GM19468 (cell line): ENCODE data around the gene ZNF280A.
"Not testable (repeated sequence)": the region's sequence is repeated elsewhere in the genome, so short reads cannot be mapped to it uniquely, and the experiment has no call there.

ENCODE experiments used
- ATAC-seq: cut with Tn5 transposase; IDR thresholded peaks from one replicate; pipeline ENCODE4 v1.9.1; 2021; ENCODE audit warnings: mild to moderate bottlenecking, moderate library complexity, moderate number of reproducible peaks; ENCODE audit not compliant: unreplicated experiment; ENCODE audit errors: extremely low read depth

ZNF280A gene

GRCh38 chr22:22546490-22546889 is 26.4 kb upstream of the ZNF280A start:
- no peak for ATAC-seq

DNA sequence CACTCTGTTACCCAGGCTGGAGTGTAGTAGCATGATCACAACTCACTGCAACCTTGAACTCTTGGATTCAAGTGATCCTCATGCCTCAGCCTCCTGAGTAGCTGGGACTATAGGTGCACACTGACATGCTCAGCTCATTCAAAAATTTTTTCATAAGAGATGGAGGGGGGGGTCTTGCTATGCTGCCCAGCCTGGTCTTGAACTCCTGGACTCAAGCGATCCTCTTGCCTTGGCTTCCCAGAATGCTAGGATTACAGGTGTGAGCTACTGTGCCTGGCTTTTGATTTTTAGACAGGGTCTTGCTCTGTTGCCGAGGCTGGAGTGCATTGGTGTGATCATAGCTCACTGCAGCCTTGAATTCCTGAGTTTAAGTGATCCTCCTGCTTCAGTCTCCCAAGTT is 25.0 kb upstream of the ZNF280A start:
- ATAC-seq = no peak

DNA sequence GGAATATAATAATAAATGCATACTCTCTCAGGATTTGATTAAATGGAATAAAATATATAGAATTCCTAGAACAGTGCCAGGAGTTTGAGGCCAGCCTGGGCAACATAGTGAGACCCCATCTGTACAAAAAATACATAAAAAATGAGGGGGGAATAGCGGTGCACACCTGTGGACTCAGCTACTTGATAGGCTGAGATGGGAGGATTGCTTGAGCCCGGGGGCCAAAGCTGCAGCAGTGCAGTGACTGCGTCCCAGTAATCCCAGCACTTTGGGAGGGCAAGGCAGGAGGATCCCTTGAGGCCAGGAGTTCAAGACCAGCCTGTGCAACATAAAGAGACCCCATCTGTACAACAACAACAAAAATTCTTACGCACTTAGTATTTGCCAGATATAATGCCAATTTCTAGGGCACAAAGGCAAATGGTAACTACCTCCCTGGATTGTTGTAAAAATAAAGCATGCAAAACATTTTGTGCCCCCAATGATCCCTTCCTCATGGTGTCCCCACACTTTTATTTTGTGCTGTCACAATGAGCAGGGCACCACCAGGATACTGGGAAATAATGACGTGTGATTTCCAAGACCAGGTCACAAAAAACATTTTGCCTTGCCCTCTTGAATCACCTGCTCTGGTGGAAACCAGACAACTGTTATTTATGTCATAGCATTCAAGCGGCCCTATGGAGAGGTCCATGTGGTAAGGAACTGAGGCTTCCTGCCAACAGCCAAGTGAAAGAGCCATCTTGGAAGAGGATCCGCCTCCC is 18.3 kb upstream of the ZNF280A start:
- no peak for ATAC-seq

GRCh38 chr22:22536916-22537315 is 16.8 kb upstream of the ZNF280A start:
- ATAC-seq = no peak

DNA sequence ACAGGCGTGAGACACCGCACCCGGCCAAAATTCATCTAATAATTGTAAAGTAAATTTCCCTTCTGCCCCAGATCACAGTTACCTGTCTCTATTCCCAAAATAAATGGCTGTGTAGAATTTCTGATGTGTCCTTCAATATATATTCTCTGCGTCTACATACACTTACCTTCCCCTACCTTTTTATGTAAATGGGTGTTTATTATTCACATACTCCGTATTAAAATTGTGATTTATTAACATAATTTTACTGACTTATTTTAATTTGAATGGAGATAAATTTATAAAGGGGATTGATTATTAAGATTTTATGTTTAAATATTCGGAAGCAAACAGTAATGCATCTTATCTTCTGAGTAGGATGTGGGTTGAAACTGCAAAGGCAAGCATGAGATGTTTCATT is 16.4 kb upstream of the ZNF280A start:
- ATAC-seq = no peak

DNA sequence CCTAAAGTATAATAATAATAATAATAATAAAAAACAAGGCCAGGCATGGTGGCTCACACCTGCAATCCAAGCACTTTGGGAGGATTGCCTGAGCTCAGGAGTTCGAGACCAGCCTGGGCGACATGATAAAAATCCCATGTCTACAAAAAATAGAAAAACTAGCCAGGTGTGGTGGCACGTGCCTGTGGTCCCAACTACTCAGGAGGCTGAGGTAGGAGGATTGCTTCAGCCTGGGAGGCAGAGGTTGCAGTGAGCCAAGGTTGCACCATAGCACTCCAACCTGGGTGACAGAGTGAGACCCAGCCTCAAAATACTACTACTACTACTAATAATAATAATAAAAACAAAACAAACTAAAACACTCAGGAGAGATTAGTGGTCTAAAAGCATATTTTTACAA is 15.6 kb upstream of the ZNF280A start:
- ATAC-seq = no peak

GRCh38 chr22:22534604-22535415 is 14.7 kb upstream of the ZNF280A start:
- no peak for ATAC-seq

GRCh38 chr22:22533863-22534262 is 13.8 kb upstream of the ZNF280A start:
- ATAC-seq = no peak

- no peak for ATAC-seq
Measured at GRCh38 chr22:22533417-22533816, 13.3 kb upstream of the ZNF280A start.

DNA sequence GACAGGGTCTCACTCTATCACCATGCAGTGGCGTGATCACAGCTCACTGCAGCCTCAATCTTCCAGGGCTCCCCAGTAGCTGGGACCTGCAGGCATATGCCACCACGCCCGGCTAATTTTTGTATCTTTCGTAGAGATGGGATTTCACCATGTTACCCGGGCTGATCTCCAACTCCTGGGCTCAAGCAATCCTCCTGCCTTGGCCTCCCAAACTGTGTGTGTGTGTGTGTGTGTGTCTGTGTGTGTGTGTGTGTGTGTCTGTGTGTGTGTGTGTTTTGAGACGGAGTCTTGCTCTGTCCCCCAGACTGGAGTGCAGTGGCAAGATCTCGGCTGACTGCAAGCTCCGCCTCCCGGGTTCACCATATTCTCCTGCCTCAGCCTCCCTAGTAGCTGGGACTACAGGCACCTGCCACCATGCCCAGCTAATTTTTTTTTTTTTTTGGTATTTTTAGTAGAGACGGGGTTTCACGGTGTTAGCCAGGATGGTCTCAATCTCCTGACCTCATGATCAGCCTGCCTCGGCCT is 12.5 kb upstream of the ZNF280A start:
- ATAC-seq = not testable (repeated sequence)

DNA sequence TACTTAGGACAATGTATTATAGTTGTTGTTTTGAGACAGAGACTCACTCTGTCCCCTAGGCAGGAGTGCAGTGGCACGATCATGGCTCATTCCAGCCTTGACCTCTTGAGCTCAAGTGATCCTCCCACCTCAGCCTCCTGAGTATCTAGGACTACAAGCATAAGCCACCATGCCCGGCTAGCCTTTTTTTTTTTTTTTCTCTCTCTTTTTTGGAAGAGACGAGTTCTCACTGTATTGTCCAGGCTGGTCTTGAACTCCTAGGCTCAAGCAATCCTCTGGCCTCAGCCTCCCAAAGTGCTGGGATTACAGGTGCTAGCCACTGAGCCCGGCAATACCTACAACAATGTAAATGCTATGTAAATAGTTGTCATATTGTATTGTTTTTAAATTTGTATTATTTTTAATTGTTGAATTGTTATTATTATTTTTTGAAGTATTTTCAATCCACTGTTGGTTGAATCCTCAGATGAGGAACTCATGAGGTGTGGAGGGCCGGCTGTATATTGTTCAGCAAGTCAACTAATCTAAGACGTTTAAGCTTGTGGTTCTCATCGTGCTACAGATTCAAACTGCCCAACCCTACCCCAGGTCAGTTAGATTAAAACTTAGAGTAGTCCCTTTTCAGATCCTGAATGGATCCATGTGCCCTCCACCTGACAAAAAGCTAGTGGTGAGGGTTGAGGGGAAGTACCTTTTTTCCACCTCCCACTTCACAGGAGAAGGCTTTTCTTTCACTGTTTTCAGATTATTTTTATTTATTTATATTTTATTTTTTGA is 11.9 kb upstream of the ZNF280A start:
- no peak for ATAC-seq

- no peak for ATAC-seq
Measured at GRCh38 chr22:22528780-22529179, 8.7 kb upstream of the ZNF280A start.

GRCh38 chr22:22527312-22527711 is 7.2 kb upstream of the ZNF280A start:
- no peak for ATAC-seq

DNA sequence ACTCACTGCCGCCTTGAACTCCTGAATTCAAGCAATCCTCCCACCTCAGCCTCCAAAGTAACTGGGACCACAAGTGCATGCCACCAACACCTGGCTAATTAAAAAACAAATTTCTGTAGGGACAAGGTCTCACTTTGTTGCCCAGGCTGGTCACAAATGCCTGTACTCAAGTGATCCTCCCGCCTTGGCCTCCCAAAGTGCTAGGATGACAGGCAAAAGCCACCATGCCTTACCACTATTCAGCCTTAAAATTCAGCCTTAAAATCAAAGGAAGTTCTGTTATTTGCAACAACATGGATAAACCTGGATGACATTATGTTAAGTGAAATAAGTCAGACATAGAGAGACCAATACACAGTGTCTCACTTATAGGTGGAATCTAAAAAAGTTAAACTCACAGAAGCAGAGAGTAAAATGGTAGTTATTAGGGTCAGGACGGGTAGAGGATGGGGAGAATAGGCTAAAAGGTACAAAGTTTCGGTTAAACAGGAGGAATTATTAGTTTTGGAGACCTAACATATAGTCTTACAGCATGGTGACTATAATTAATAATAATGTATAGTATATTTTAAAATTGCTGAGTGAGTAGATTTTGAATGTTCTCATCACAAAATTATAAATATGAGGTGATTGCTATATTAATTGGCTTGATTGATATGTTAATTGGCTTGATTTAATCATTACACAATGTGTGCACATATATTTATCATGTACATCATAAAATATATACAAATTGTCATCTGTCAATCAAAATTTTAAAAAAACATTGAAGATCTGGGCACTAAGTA is 6.2 kb upstream of the ZNF280A start:
- no peak for ATAC-seq

GRCh38 chr22:22523494-22523893 is 3.4 kb upstream of the ZNF280A start:
- ATAC-seq = no peak

DNA sequence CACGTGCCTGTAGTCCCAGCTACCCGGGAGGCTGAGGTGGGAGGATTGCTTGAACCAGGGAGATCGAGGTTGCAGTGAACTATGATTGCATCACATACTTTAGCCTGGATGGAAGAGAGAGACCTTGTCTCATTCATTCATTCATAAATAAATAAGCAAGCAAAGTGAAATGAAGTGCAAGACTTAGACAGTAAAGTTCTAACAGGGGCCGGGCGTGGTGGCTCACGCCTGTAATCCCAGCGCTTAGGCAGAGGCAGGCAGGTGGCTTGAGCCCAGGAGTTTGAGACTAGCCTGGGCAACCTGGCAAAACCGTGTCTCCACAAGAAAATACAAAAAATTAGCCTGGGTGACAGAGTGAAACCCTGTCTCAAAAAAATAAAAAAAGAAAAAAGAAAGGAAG is 1.6 kb upstream of the ZNF280A start:
- no peak for ATAC-seq

GRCh38 chr22:22520667-22521602 is 865 bp upstream of the ZNF280A start:
- no peak for ATAC-seq

- ATAC-seq = no peak
Measured at GRCh38 chr22:22519591-22519990, 479 bp downstream of the ZNF280A start.

DNA sequence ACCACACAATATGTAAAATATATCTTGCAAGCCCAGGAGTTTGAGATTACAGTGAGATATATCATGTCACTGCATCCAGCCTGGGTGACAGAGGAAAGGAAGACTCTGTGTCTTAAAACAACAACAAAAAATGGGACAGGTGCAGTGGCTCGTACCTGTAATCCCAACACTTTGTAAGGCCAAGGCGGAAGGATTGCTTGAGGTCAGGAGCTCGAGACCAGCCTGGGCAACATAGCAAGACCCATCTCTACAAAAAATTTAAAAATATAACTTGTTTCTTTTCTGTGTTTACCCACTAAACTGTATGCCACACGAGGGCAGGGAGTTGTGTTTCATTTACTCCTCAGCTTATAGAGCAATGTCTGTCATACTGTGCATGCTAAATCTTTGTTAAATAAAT is 3.1 kb downstream of the ZNF280A start:
- no peak for ATAC-seq
